ENCODE results near the gene ABTB1.
A peak's percentile ranks its signal among the peaks of the same experiment; 100 is the strongest.

ABTB1 gene

GRCh38 chr3:127672429-127673190, at the start of gene ABTB1:
Gene ABTB1 (plus strand): TSS chr3:127672952. CDS start chr3:127673026, 74 bp downstream.
- no peak for DNase-seq (ENCODE audit: low read depth)

- DNase-seq (ENCODE audit: low read depth): no peak
Observed at GRCh38 chr3:127624063-127624462, 48.7 kb upstream of the ABTB1 start.

- no peak for DNase-seq (ENCODE audit: low read depth)
Observed at GRCh38 chr3:127625821-127626220, 46.9 kb upstream of the ABTB1 start.

- no peak for DNase-seq (ENCODE audit: low read depth)
Observed at GRCh38 chr3:127628426-127628787, 44.3 kb upstream of the ABTB1 start.

GRCh38 chr3:127628788-127629466, 43.8 kb upstream of the ABTB1 start, which contains the start of gene PODXL2:
Gene PODXL2 (plus strand): TSS chr3:127629185. CDS start chr3:127629220, 35 bp downstream.
- DNase-seq (ENCODE audit: low read depth): no peak

GRCh38 chr3:127629467-127630403, 43.0 kb upstream of the ABTB1 start:
- no peak for DNase-seq (ENCODE audit: low read depth)

GRCh38 chr3:127630811-127631714, 41.7 kb upstream of the ABTB1 start:
- DNase-seq (ENCODE audit: low read depth): no peak

GRCh38 chr3:127632035-127632820, 40.5 kb upstream of the ABTB1 start:
- no peak for DNase-seq (ENCODE audit: low read depth)

- DNase-seq (ENCODE audit: low read depth): no peak
Observed at GRCh38 chr3:127634653-127635052, 38.1 kb upstream of the ABTB1 start.

GRCh38 chr3:127637546-127637945, 35.2 kb upstream of the ABTB1 start:
- DNase-seq (ENCODE audit: low read depth): no peak

GRCh38 chr3:127637971-127638370, 34.8 kb upstream of the ABTB1 start:
- DNase-seq (ENCODE audit: low read depth): no peak

GRCh38 chr3:127639173-127640041, 33.3 kb upstream of the ABTB1 start:
- peak; percentile 30 for DNase-seq (ENCODE audit: low read depth)

- DNase-seq (ENCODE audit: low read depth): no peak
Observed at GRCh38 chr3:127640042-127640355, 32.8 kb upstream of the ABTB1 start.

GRCh38 chr3:127644641-127645370, 27.9 kb upstream of the ABTB1 start:
- DNase-seq (ENCODE audit: low read depth): no peak

- DNase-seq (ENCODE audit: low read depth): no peak
Observed at GRCh38 chr3:127645371-127646015, 27.3 kb upstream of the ABTB1 start.

- no peak for DNase-seq (ENCODE audit: low read depth)
Observed at GRCh38 chr3:127646501-127647046, 26.2 kb upstream of the ABTB1 start.

GRCh38 chr3:127647166-127647844, 25.4 kb upstream of the ABTB1 start:
- no peak for DNase-seq (ENCODE audit: low read depth)

GRCh38 chr3:127647845-127648204, 24.9 kb upstream of the ABTB1 start:
- DNase-seq (ENCODE audit: low read depth): no peak
